Activated B cell treated with CpG ODN at 0.5 μM for 24 hours (primary cell): ENCODE measurements around the gene SNTA1. TPM values are rescaled to one million over a fixed set of nuclear protein-coding genes. Genes with fewer than 3 reads are reported as not detected.
"Not testable (repeated sequence)": the region's sequence is repeated elsewhere in the genome, so short reads cannot be mapped to it uniquely, and the experiment has no call there.

Experiments used
- ATAC-seq: fragments of 200-7000 bp; cut with Tn5 transposase; one replicate; pipeline ENCODE4 v1.10.0; 2021; ENCODE audit warnings: low read depth, mild to moderate bottlenecking, moderate library complexity
- CTCF ChIA-PET: fragments of 350-600 bp; sonication (Branson Sonifier 250); formaldehyde crosslinking; loops from one replicate; lab custom pipeline; 2021; ENCODE audit warnings: antibody characterized with exemption; lab: Charles Lee
- POLR2A ChIA-PET: fragments of 350-600 bp; sonication (Branson Sonifier 250); formaldehyde crosslinking; loops from one replicate; lab custom pipeline; 2021; ENCODE audit warnings: antibody characterized with exemption; lab: Charles Lee
- DNase-seq: peaks from one replicate; pipeline ENCODE4 v3.0.0; 2022
- H3K27ac Mint-ChIP-seq: one replicate; pipeline ENCODE4 v1.8.0; 2020; ENCODE audit warnings: mixed read lengths
- H3K27me3 Mint-ChIP-seq: one replicate; pipeline ENCODE4 v1.8.0; 2021; ENCODE audit warnings: mixed read lengths
- H3K36me3 Mint-ChIP-seq: one replicate; pipeline ENCODE4 v1.8.0; 2021; ENCODE audit warnings: low read depth, mixed read lengths
- H3K4me1 Mint-ChIP-seq: one replicate; pipeline ENCODE4 v1.8.0; 2021; ENCODE audit warnings: mixed read lengths
- H3K4me3 Mint-ChIP-seq: one replicate; pipeline ENCODE4 v1.8.0; 2020; ENCODE audit warnings: mild to moderate bottlenecking, mixed read lengths
- H3K9me3 Mint-ChIP-seq: one replicate; pipeline ENCODE4 v1.8.0; 2020; ENCODE audit warnings: mixed read lengths
- intact Hi-C: fragments of 100-400 bp; cut with micrococcal nuclease; formaldehyde crosslinking; loops from one replicate; pipeline ENCODE4 v1.15.1; 2024
- total RNA-seq: library from RNA; stranded (reverse); gene quantifications from 2 replicates; pipeline ENCODE4 v1.2.3, GENCODE V29; 2022
- TF ChIP-seq, protein P1 (sequence below): fragments of 200-600 bp; IDR thresholded peaks from one replicate; pipeline ENCODE4 v1.8.0; 2022; ENCODE audit warnings: antibody characterized with exemption, mild to moderate bottlenecking

The SNTA1 gene
- total RNA-seq, 1 donor from 2014 or later = 2.0 TPM

DNA sequence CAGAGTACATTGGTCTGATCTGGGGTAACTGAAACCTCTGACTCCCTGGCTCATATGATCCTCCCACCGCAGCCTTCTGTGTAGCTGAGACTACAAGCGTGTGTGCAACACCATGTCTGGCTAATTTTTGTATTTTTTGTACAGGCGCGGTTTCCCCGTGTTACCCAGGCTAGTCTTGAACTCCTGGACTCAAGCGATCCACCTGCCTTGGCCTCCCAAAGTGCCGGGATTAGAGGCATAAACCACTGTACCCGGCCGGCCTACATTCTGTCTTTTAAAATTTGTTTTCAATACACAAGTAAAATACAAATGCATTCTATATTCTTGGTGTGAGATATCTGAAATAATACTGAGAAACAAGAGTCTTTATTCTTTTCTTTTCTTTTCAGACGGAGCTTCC, 44.6 kb upstream of the SNTA1 start:
- no peak for DNase-seq
- Mint-ChIP-seq H3K4me3 (no peak overlapping the region), H3K27me3 (no peaks in the 10 kb centered on the region), H3K36me3 (peaks cover 1% of the 10 kb centered on the region), H3K4me1 (peaks cover 11% of the 10 kb centered on the region), H3K9me3 (no peaks in the 10 kb centered on the region), H3K27ac (no peak overlapping the region)
- ATAC-seq = no peak
- TF ChIP-seq, protein P1, sequence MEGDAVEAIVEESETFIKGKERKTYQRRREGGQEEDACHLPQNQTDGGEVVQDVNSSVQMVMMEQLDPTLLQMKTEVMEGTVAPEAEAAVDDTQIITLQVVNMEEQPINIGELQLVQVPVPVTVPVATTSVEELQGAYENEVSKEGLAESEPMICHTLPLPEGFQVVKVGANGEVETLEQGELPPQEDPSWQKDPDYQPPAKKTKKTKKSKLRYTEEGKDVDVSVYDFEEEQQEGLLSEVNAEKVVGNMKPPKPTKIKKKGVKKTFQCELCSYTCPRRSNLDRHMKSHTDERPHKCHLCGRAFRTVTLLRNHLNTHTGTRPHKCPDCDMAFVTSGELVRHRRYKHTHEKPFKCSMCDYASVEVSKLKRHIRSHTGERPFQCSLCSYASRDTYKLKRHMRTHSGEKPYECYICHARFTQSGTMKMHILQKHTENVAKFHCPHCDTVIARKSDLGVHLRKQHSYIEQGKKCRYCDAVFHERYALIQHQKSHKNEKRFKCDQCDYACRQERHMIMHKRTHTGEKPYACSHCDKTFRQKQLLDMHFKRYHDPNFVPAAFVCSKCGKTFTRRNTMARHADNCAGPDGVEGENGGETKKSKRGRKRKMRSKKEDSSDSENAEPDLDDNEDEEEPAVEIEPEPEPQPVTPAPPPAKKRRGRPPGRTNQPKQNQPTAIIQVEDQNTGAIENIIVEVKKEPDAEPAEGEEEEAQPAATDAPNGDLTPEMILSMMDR = no peak
- ChIA-PET POLR2A (interaction anchor here (0.6 kb wide), 1 partner anchor 48 kb away, joined by 3 read pairs; no protein-coding TSS in a partner anchor), CTCF (interaction anchor here (0.6 kb wide), 1 partner anchor 18 kb away, joined by 3 read pairs; no protein-coding TSS in a partner anchor)
- intact Hi-C loops = no loop called here

GRCh38 chr20:33483186-33483585, 39.6 kb upstream of the SNTA1 start:
- H3K27ac Mint-ChIP-seq, H3K27me3 Mint-ChIP-seq, ATAC-seq, POLR2A ChIA-PET, CTCF ChIA-PET, H3K9me3 Mint-ChIP-seq, H3K36me3 Mint-ChIP-seq, DNase-seq, intact Hi-C loops, H3K4me1 Mint-ChIP-seq, H3K4me3 Mint-ChIP-seq: not testable (repeated sequence)

- POLR2A ChIA-PET = interaction anchor here (1.2 kb wide), 1 partner anchor 16 kb away, joined by 8 read pairs; no protein-coding TSS in a partner anchor
- no peak overlapping the region for H3K27ac Mint-ChIP-seq
- intact Hi-C loops = no loop called here
- DNase-seq (no peak), ATAC-seq (no peak)
- no peaks in the 10 kb centered on the region for H3K27me3 Mint-ChIP-seq
- no peaks in the 10 kb centered on the region for H3K9me3 Mint-ChIP-seq
- H3K4me3 Mint-ChIP-seq = no peak overlapping the region
- no peaks in the 10 kb centered on the region for H3K4me1 Mint-ChIP-seq
- TF ChIP-seq, protein P1 = no peak
- CTCF ChIA-PET = no interaction called here
- H3K36me3 Mint-ChIP-seq = no peaks in the 10 kb centered on the region
Measured at GRCh38 chr20:33482581-33482980, 39.0 kb upstream of the SNTA1 start.

- no peak for ATAC-seq
- no peaks in the 10 kb centered on the region for H3K27me3 Mint-ChIP-seq
- H3K9me3 Mint-ChIP-seq = no peaks in the 10 kb centered on the region
- peaks cover under 1% of the 10 kb centered on the region for H3K4me1 Mint-ChIP-seq
- no peak overlapping the region for H3K27ac Mint-ChIP-seq
- no peaks in the 10 kb centered on the region for H3K36me3 Mint-ChIP-seq
- ChIA-PET CTCF (no interaction called here), POLR2A (interaction anchor here (1.2 to 1.4 kb wide), 2 partner anchors 11 to 15 kb away, joined by 4 to 8 read pairs; no protein-coding TSS in a partner anchor)
- H3K4me3 Mint-ChIP-seq = no peak overlapping the region
- intact Hi-C loops = no loop called here
- no peak for DNase-seq
- TF ChIP-seq, protein P1 = no peak
Measured at GRCh38 chr20:33481431-33481941, 37.9 kb upstream of the SNTA1 start.

DNA sequence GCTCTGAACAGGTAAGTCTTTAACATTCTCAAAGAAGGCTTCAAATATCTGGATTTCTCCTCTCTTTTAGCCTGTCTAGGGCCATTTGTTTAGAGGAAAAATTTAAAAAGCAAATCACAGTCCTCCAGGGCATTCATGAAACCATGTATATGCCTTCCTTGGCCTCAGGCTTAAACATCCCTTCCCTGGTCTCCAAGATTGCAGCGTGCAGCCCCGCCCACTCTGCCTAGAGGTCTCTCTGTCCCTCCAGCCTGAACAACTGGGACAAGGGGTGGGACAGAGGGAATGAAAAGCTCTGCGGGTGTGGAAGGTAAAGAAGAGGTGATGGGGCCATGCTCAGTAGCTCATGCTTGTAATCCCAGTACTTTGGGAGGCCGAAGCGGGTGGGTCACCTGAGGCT, 36.5 kb upstream of the SNTA1 start:
- DNase-seq (no peak), ATAC-seq (no peak)
- no peaks in the 10 kb centered on the region for H3K27me3 Mint-ChIP-seq
- H3K36me3 Mint-ChIP-seq = no peaks in the 10 kb centered on the region
- H3K27ac Mint-ChIP-seq = no peak overlapping the region
- TF ChIP-seq, protein P1 = no peak
- no peaks in the 10 kb centered on the region for H3K9me3 Mint-ChIP-seq
- ChIA-PET POLR2A (interaction anchor here (0.9 to 1.4 kb wide), 2 partner anchors 9 to 10 kb away, joined by 3 to 4 read pairs; no protein-coding TSS in a partner anchor), CTCF (no interaction called here)
- intact Hi-C loops = no loop called here
- no peak overlapping the region for H3K4me3 Mint-ChIP-seq
- H3K4me1 Mint-ChIP-seq = peaks cover 15% of the 10 kb centered on the region
